Sigmoid colon (tissue), 4 donors: ENCODE results near the gene CYP20A1.
"Not testable (repeated sequence)": the region's sequence is repeated elsewhere in the genome, so short reads cannot be mapped to it uniquely, and the experiment has no call there.

Experiments
- CTCF ChIP-seq, 4 experiments: fragments of 450-650 bp in 3 of 4; fragments of 200-600 bp in 1 of 4; IDR thresholded peaks; one replicate each; pipeline ENCODE4 v1.5.1; 2016 to 2019; ENCODE audit warnings: antibody characterized with exemption in 4 of 4, mild to moderate bottlenecking in 3 of 4, moderate library complexity in 2 of 4
- POLR2AphosphoS5 ChIP-seq, 4 donors: sonication (generic); formaldehyde crosslinking; IDR thresholded peaks; one replicate each; pipeline ENCODE4 v1.6.1; 2017; ENCODE audit warnings: antibody characterized with exemption in 4 of 4

GRCh38 chr2:203302586-203302985, 63.8 kb downstream of the CYP20A1 start:
- not testable (repeated sequence) for TF ChIP-seq CTCF, POLR2AphosphoS5 (IDR thresholded peaks at IDR 0.05)
